Measurements from ENCODE around the gene FCHSD2. TPM values are rescaled to one million over a fixed set of nuclear protein-coding genes. Genes with fewer than 3 reads are reported as not detected.

Gene FCHSD2
- total and polyA plus RNA-seq, 2 of the 8 experiments (the other 6 are each of a cell fraction or from before 2014, with no cell fraction given), result 4.1 to 7.8 TPM

DNA sequence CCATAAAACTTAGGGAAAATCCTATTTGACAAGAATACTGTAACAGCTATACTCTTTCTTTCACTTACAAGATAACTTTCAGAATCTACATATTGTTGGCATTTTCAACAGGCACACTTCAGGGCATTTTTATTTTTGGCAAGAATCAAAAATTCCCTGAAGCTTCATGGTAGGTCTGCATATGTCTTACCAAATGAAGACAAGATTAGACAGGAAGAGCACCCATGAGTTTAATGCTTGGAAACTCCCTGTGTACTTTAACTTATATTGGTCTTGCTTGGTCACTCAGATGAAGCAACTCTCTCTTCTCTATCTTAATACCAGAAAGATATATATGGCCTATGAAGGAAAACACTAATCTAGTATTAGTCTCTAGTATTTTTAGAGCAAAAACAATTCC lies 190.2 kb downstream of the FCHSD2 start:
- H4K5ac ChIP-seq (ENCODE audit: insufficient read length, low read depth, low read length), result no peak overlapping the region
- peaks cover 0 to 9% (median 1%) of the 10 kb centered on the region in 4 experiments; a peak in 3 of 7 replicates for H3K4me1 ChIP-seq (replicated peaks in 1 of 4; ENCODE audit: control insufficient read depth in 3 of 4, insufficient read depth in 4 of 4, low read length in 3 of 4)
- no peak overlapping the region for H3K4me2 ChIP-seq (ENCODE audit: insufficient read depth in 1 of 2, low read depth in 2 of 2, low read length in 2 of 2)
- no peaks in the 10 kb centered on the region for H3K9me3 ChIP-seq (ENCODE audit: insufficient read depth in 2 of 2, low read depth in 1 of 2, low read length in 1 of 2)
- no peak for FAIRE-seq
- ChIA-PET POLR2A (ENCODE audit: partially characterized antibody) (no interaction called here), CTCF (ENCODE audit: partially characterized antibody) (interaction anchor here (0.7 kb wide), 1 partner anchor 343 kb away, joined by 3 read pairs; no protein-coding TSS in a partner anchor)
- no peak overlapping the region for H2BK5ac ChIP-seq (ENCODE audit: low read depth, low read length)
- H4K91ac ChIP-seq (replicated peaks; ENCODE audit: insufficient read length, low read length), result no peak overlapping the region
- H3K9ac ChIP-seq (replicated peaks in 1 of 4; ENCODE audit: extremely low read depth in 1 of 4, low read depth in 3 of 4, low read length in 3 of 4), result no peak overlapping the region
- H2BK20ac ChIP-seq (ENCODE audit: low read length), result no peak overlapping the region
- H3K79me2 ChIP-seq (ENCODE audit: control insufficient read depth in 1 of 2, insufficient read depth in 2 of 2, low read length in 2 of 2), result no peaks in the 10 kb centered on the region
- H2BK15ac ChIP-seq (ENCODE audit: low read length), result no peak overlapping the region
- H3K14ac ChIP-seq (ENCODE audit: insufficient read length), result no peak overlapping the region
- H3K23ac ChIP-seq (ENCODE audit: insufficient read length), result no peak overlapping the region
- no peak for DNase-seq (ENCODE audit: low read depth in 1 of 2, low spot score in 2 of 2)
- no peak overlapping the region for H3K4ac ChIP-seq (replicated peaks; ENCODE audit: insufficient read length, low read depth, low read length)
- H2AFZ ChIP-seq (ENCODE audit: low read length), result no peak overlapping the region
- H3K56ac ChIP-seq (replicated peaks; ENCODE audit: insufficient read length, low read depth, low read length), result no peak overlapping the region
- H2BK12ac ChIP-seq (ENCODE audit: low read depth, low read length), result no peak overlapping the region
- no peak overlapping the region for H2BK120ac ChIP-seq (replicated peaks; ENCODE audit: low read depth, low read length)
- no peaks in the 10 kb centered on the region for H4K20me1 ChIP-seq (replicated peaks in 1 of 2; ENCODE audit: control insufficient read depth in 1 of 2, insufficient read depth in 2 of 2, low read length in 2 of 2)
- no peak overlapping the region for H3K18ac ChIP-seq (ENCODE audit: extremely low read depth, low read length)
- no peaks in the 10 kb centered on the region for H3K79me1 ChIP-seq (ENCODE audit: low read depth, low read length)
- no peak overlapping the region for H4K8ac ChIP-seq (ENCODE audit: extremely low read depth, insufficient read depth, low read length)
- no peaks in the 10 kb centered on the region for H3K27me3 ChIP-seq (replicated peaks in 1 of 4; ENCODE audit: control insufficient read depth in 3 of 4, extremely low read depth in 1 of 4, insufficient read depth in 3 of 4, low read length in 3 of 4)
- H2AK5ac ChIP-seq (ENCODE audit: low read depth, low read length), result no peak overlapping the region
- H3K4me3 ChIP-seq (ENCODE audit: extremely low read depth in 1 of 4, insufficient read depth in 2 of 4, low read depth in 3 of 4, low read length in 4 of 4), result no peak overlapping the region
- H3K27ac ChIP-seq (ENCODE audit: low read depth, low read length), result no peak overlapping the region
- H3K36me3 ChIP-seq (ENCODE audit: control insufficient read depth in 2 of 4, insufficient read depth in 4 of 4, low read length in 3 of 4), result no peaks in the 10 kb centered on the region
- no peaks in the 10 kb centered on the region for H3K23me2 ChIP-seq (ENCODE audit: low read depth, low read length)
- TF ChIP-seq SAP30 (IDR thresholded peaks at IDR 0.05; ENCODE audit: insufficient read depth, insufficient replicate concordance, low read length) (no peak), SRF (IDR thresholded peaks at IDR 0.05; ENCODE audit: low read depth, low read length) (no peak), EGR1 (IDR thresholded peaks at IDR 0.05; ENCODE audit: borderline replicate concordance, low read depth, low read length) (no peak), EZH2 (IDR thresholded peaks at IDR 0.05; ENCODE audit: low read depth, low read length, severe bottlenecking) (no peak), CBX8 (IDR thresholded peaks at IDR 0.05; ENCODE audit: borderline replicate concordance, low read depth, low read length) (no peak), BCL11A (IDR thresholded peaks at IDR 0.05; ENCODE audit: low read depth in 2 of 2, low read length in 2 of 2) (no peak), CTBP2 (IDR thresholded peaks at IDR 0.05; ENCODE audit: borderline replicate concordance, insufficient read depth, insufficient read length, low read length) (no peak), KDM4A (IDR thresholded peaks at IDR 0.05; ENCODE audit: low read depth, low read length, severe bottlenecking) (no peak), CREB1 (IDR thresholded peaks at IDR 0.05) (no peak), JUND (IDR thresholded peaks at IDR 0.05; ENCODE audit: low read length) (no peak), CHD2 (IDR thresholded peaks at IDR 0.05; ENCODE audit: low read length) (no peak), POLR2A (IDR thresholded peaks at IDR 0.05; ENCODE audit: control extremely low read depth in 1 of 2, low read depth in 2 of 2, low read length in 2 of 2) (no peak), RFX5 (IDR thresholded peaks at IDR 0.05; ENCODE audit: borderline replicate concordance, low read depth, low read length) (no peak)
- TF ChIP-seq, protein P1, sequence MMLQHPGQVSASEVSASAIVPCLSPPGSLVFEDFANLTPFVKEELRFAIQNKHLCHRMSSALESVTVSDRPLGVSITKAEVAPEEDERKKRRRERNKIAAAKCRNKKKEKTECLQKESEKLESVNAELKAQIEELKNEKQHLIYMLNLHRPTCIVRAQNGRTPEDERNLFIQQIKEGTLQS (IDR thresholded peaks at IDR 0.05; ENCODE audit: insufficient read depth, low read depth, low read length), result no peak
- TF ChIP-seq, protein P2, sequence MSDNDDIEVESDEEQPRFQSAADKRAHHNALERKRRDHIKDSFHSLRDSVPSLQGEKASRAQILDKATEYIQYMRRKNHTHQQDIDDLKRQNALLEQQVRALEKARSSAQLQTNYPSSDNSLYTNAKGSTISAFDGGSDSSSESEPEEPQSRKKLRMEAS (IDR thresholded peaks at IDR 0.05), result no peak
